ENCODE data around the gene STAMBPL1. TPM values are rescaled to one million over a fixed set of nuclear protein-coding genes. Genes with fewer than 3 reads are reported as not detected.

Gene STAMBPL1
- total RNA-seq, 1 experiment from 2014 or later, result 9.4 TPM

GRCh38 chr10:88957381-88957780 lies 77.3 kb downstream of the STAMBPL1 start:
- DNase-seq, result no peak
- CTCF ChIA-PET, result no interaction called here
- BruUV-seq (replicated peaks), result no TSS peak
- no peaks in the 10 kb centered on the region for H3K27me3 Mint-ChIP-seq (ENCODE audit: unreplicated experiment)
- H3K9me3 Mint-ChIP-seq (ENCODE audit: low read depth, unreplicated experiment), result no peaks in the 10 kb centered on the region
- TF ChIP-seq, protein P1, sequence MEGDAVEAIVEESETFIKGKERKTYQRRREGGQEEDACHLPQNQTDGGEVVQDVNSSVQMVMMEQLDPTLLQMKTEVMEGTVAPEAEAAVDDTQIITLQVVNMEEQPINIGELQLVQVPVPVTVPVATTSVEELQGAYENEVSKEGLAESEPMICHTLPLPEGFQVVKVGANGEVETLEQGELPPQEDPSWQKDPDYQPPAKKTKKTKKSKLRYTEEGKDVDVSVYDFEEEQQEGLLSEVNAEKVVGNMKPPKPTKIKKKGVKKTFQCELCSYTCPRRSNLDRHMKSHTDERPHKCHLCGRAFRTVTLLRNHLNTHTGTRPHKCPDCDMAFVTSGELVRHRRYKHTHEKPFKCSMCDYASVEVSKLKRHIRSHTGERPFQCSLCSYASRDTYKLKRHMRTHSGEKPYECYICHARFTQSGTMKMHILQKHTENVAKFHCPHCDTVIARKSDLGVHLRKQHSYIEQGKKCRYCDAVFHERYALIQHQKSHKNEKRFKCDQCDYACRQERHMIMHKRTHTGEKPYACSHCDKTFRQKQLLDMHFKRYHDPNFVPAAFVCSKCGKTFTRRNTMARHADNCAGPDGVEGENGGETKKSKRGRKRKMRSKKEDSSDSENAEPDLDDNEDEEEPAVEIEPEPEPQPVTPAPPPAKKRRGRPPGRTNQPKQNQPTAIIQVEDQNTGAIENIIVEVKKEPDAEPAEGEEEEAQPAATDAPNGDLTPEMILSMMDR (IDR thresholded peaks at IDR 0.05; ENCODE audit: unreplicated experiment), result no peak
- no peaks in the 10 kb centered on the region for H3K36me3 Mint-ChIP-seq (ENCODE audit: insufficient read depth, unreplicated experiment)
- H3K4me3 Mint-ChIP-seq (ENCODE audit: low read depth, unreplicated experiment), result no peak overlapping the region
- H3K27ac Mint-ChIP-seq (ENCODE audit: unreplicated experiment), result no peak overlapping the region
- H3K4me1 Mint-ChIP-seq (ENCODE audit: low read depth, unreplicated experiment), result no peaks in the 10 kb centered on the region
- intact Hi-C loops (cut with micrococcal nuclease; ENCODE audit: unreplicated experiment), result no loop called here

GRCh38 chr10:88958721-88959120 lies 78.7 kb downstream of the STAMBPL1 start:
- Mint-ChIP-seq H3K27me3 (ENCODE audit: unreplicated experiment) (no peaks in the 10 kb centered on the region), H3K36me3 (ENCODE audit: insufficient read depth, unreplicated experiment) (no peaks in the 10 kb centered on the region), H3K27ac (ENCODE audit: unreplicated experiment) (no peak overlapping the region), H3K9me3 (ENCODE audit: low read depth, unreplicated experiment) (no peaks in the 10 kb centered on the region), H3K4me3 (ENCODE audit: low read depth, unreplicated experiment) (no peak overlapping the region), H3K4me1 (ENCODE audit: low read depth, unreplicated experiment) (no peaks in the 10 kb centered on the region)
- CTCF ChIA-PET, result no interaction called here
- no peak for DNase-seq
- TF ChIP-seq, protein P1 (IDR thresholded peaks at IDR 0.05; ENCODE audit: unreplicated experiment), result no peak
- intact Hi-C loops (cut with micrococcal nuclease; ENCODE audit: unreplicated experiment), result no loop called here
- BruUV-seq (replicated peaks), result no TSS peak

GRCh38 chr10:88960802-88961201 lies 80.8 kb downstream of the STAMBPL1 start:
- CTCF ChIA-PET, result no interaction called here
- intact Hi-C loops (cut with micrococcal nuclease; ENCODE audit: unreplicated experiment), result no loop called here
- no peak for DNase-seq
- no peak overlapping the region for H3K4me3 Mint-ChIP-seq (ENCODE audit: low read depth, unreplicated experiment)
- BruUV-seq (replicated peaks), result no TSS peak
- H3K9me3 Mint-ChIP-seq (ENCODE audit: low read depth, unreplicated experiment), result no peaks in the 10 kb centered on the region
- H3K36me3 Mint-ChIP-seq (ENCODE audit: insufficient read depth, unreplicated experiment), result no peaks in the 10 kb centered on the region
- TF ChIP-seq, protein P1 (IDR thresholded peaks at IDR 0.05; ENCODE audit: unreplicated experiment), result no peak
- H3K4me1 Mint-ChIP-seq (ENCODE audit: low read depth, unreplicated experiment), result no peaks in the 10 kb centered on the region
- H3K27me3 Mint-ChIP-seq (ENCODE audit: unreplicated experiment), result no peaks in the 10 kb centered on the region
- H3K27ac Mint-ChIP-seq (ENCODE audit: unreplicated experiment), result no peak overlapping the region

GRCh38 chr10:88961266-88961665 lies 81.2 kb downstream of the STAMBPL1 start:
- intact Hi-C loops (cut with micrococcal nuclease; ENCODE audit: unreplicated experiment), result no loop called here
- no TSS peak for BruUV-seq (replicated peaks)

More at GRCh38 chr10:88961266-88961665, 81.2 kb downstream of the STAMBPL1 start:
- Mint-ChIP-seq H3K27ac (ENCODE audit: unreplicated experiment) (no peak overlapping the region), H3K9me3 (ENCODE audit: low read depth, unreplicated experiment) (no peaks in the 10 kb centered on the region), H3K4me3 (ENCODE audit: low read depth, unreplicated experiment) (no peak overlapping the region), H3K27me3 (ENCODE audit: unreplicated experiment) (no peaks in the 10 kb centered on the region), H3K4me1 (ENCODE audit: low read depth, unreplicated experiment) (no peaks in the 10 kb centered on the region), H3K36me3 (ENCODE audit: insufficient read depth, unreplicated experiment) (no peaks in the 10 kb centered on the region)
- no peak for DNase-seq
- CTCF ChIA-PET, result no interaction called here
- TF ChIP-seq, protein P1 (IDR thresholded peaks at IDR 0.05; ENCODE audit: unreplicated experiment), result no peak
